NCI-H226 (cell line): ENCODE measurements around the gene EIF3A.
"Not testable (repeated sequence)": the region's sequence is repeated elsewhere in the genome, so short reads cannot be mapped to it uniquely, and the experiment has no call there.

Experiments used
- DNase-seq: peaks from one replicate; pipeline ENCODE4 v3.0.0-alpha.2; 2015

Gene EIF3A, protein sequence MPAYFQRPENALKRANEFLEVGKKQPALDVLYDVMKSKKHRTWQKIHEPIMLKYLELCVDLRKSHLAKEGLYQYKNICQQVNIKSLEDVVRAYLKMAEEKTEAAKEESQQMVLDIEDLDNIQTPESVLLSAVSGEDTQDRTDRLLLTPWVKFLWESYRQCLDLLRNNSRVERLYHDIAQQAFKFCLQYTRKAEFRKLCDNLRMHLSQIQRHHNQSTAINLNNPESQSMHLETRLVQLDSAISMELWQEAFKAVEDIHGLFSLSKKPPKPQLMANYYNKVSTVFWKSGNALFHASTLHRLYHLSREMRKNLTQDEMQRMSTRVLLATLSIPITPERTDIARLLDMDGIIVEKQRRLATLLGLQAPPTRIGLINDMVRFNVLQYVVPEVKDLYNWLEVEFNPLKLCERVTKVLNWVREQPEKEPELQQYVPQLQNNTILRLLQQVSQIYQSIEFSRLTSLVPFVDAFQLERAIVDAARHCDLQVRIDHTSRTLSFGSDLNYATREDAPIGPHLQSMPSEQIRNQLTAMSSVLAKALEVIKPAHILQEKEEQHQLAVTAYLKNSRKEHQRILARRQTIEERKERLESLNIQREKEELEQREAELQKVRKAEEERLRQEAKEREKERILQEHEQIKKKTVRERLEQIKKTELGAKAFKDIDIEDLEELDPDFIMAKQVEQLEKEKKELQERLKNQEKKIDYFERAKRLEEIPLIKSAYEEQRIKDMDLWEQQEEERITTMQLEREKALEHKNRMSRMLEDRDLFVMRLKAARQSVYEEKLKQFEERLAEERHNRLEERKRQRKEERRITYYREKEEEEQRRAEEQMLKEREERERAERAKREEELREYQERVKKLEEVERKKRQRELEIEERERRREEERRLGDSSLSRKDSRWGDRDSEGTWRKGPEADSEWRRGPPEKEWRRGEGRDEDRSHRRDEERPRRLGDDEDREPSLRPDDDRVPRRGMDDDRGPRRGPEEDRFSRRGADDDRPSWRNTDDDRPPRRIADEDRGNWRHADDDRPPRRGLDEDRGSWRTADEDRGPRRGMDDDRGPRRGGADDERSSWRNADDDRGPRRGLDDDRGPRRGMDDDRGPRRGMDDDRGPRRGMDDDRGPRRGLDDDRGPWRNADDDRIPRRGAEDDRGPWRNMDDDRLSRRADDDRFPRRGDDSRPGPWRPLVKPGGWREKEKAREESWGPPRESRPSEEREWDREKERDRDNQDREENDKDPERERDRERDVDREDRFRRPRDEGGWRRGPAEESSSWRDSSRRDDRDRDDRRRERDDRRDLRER (N-terminal part only)

GRCh38 chr10:119080521-119081259 lies at the start of gene EIF3A:
TSS of gene EIF3A (minus strand) at chr10:119080817. CDS start at chr10:119080676, 141 bp downstream.
- peak; percentile 67 for DNase-seq

DNA sequence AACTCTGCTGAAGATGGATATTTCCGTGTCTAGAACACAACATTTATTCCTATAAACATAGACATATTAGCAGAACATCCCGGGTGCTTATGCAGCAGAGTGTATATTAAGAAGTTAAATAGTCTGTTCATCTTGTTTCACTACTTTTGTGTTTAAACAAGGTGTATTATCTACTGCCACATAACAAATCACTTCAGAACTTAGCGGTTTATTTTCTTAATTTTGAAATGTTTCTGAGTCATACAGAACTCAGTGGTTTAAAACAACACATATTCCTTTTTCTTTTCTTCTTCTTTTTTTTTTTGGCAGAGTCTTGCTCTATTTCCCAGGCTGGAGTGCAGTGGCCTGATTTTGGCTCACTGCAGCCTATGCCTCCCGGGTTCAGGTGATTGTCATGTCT lies 49.1 kb upstream of the EIF3A start:
- no peak for DNase-seq

GRCh38 chr10:119125942-119126341 lies 45.3 kb upstream of the EIF3A start:
- no peak for DNase-seq

- DNase-seq: no peak
These were observed 40.3 kb upstream of the EIF3A start for GRCh38 chr10:119120875-119121274.

DNA sequence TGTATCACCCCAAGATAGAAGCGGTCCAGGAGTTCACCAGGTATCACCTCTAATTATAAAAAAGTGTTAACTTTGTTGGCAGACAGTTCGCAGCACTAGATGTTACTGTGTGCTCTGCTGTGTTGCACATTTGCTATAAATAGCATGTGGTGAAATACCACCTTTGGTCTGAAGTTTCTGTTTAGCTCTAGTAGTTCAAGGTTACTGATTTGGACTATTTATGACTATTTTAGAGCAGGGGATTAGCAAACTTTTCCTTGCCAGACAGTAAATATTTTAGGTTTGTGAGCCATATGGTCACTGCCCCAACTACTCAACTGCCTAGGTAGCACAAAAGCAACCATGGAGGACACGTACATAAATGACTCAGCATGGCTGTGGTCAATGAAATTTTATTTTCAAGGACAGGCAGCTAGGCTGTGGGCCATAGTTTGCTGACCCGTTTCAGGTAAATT lies 39.8 kb upstream of the EIF3A start:
- no peak for DNase-seq

DNA sequence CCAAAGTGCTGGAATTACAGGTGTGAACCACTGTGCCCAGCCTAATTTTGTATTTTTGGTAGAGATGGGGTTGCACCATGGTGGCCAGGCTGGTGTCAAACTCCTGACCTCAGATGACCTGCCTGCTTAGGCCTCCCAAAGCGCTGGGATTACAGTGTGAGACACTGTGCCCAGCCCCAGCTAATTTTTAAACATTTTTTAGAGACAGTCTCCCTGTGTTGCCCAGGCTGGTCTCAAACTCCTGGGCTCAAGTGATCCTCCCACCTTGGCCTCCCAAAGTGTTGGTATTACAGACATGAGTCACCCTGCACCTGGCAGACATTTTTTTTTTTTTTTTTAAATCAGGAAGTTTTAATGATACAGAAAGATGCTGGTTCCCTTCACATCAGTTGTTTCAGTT lies 38.8 kb upstream of the EIF3A start:
- DNase-seq: no peak

- no peak for DNase-seq
These were observed 37.6 kb upstream of the EIF3A start for GRCh38 chr10:119118231-119118630.

DNA sequence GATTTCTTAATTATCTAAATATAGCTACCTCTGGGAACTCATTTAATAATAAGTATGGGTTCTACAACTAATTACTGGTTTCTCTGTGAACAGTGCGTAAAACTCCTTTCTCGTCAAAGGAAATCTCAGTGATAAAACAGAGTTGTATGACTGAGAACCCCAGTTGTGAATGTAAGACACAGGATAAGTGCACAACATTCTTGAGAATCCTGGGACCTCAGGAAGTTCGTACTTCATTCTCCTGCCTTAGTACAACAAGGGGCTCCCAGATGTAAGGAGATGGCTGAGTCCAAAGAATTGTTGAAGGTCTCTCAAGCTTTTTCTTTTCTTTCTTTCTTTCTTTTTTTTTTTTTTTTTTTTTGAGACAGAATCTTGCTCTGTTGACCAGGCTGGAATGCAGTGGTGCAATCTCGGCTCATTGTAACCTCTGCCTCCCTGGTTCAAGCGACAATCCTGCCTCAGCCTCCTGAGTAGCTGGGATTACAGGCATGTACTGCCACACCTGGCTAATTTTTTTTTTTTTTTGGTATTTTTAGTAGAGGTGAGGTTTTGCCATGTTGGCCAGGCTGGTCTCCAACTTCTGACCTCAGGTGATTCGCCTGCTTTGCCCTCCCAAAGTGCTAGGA lies 35.8 kb upstream of the EIF3A start:
- DNase-seq: no peak

DNA sequence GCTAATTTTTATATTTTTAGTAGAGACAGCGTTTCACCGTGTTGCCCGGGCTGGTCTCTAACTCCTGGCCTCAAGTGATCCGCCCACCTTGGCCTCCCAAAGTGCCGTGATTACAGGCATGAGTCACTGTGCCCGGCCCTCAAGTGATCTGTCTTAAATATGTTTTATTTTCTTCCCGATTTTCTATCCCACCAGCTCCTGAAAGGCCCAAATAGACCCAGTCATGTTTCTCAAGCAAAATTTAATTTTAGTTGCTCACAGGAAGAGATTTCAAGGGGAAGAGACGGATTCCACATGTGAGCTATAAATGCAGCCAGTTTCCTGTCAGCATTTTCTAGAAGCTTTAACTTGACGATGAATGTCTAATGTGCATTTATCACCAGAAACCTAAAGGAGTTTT lies 35.3 kb upstream of the EIF3A start:
- DNase-seq: no peak

GRCh38 chr10:119113751-119114732 lies 33.4 kb upstream of the EIF3A start:
- DNase-seq: peak; percentile 49

DNA sequence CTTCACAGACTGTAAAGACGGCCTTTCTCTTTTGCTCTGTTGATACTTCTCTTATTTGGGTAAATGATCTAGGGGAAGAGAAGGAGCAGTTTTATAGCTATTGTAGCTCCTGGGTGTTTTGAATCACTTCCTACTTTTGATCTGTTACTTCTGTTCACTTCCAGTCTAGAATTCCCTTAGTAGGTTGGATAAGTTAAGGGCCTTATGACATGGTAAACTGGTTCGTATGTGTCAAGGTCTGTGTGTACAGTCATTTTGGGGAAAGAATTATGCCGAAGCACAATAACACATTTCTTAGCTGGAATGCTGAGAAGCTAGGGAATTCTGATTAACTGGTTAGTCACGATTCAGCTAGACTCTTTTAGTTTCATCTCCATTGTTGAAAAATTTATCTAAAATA lies 31.4 kb upstream of the EIF3A start:
- no peak for DNase-seq

GRCh38 chr10:119107771-119108170 lies 27.2 kb upstream of the EIF3A start:
- DNase-seq: not testable (repeated sequence)

- not testable (repeated sequence) for DNase-seq
These were observed 26.5 kb upstream of the EIF3A start for GRCh38 chr10:119107106-119107505.

GRCh38 chr10:119105899-119106298 lies 25.3 kb upstream of the EIF3A start:
- not testable (repeated sequence) for DNase-seq

DNA sequence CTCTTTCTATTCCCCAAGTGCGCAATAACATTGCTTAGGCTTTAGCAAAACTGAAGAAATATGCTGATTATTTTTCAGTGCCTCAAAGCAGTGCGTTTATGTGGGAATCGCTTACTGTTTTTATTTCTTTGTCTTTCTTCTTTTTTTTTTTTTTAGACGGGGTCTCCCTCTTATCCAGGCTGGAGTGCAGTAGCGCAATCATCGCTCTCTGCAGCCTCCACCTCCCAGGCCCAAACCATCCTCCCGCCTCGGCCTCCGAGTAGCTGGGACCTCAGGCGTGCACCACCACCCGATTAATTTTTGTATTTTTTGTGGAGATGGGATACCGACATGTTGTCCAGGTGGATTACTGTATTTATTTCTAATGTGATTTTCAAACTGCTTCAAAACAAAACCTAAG lies 24.5 kb upstream of the EIF3A start:
- DNase-seq: no peak

- DNase-seq: no peak
These were observed 24.0 kb upstream of the EIF3A start for GRCh38 chr10:119104654-119105015.

- DNase-seq: peak; percentile 37
These were observed 23.5 kb upstream of the EIF3A start, which contains the start of gene DENND10 for GRCh38 chr10:119103903-119104653. TSS of gene DENND10 (plus strand) at chr10:119104113. CDS start at chr10:119104143, 30 bp downstream.

GRCh38 chr10:119103241-119103902 lies 22.8 kb upstream of the EIF3A start:
- DNase-seq: no peak
